NCI-H1105 (cell line): ENCODE measurements around the gene P2RY12.

Experiments
- DNase-seq: peaks from one replicate; lab custom pipeline; 2025; lab: John Stamatoyannopoulos, UW

Gene P2RY12

GRCh38 chr3:151346292-151346691 lies 38.3 kb downstream of the P2RY12 start:
- DNase-seq, result no peak

GRCh38 chr3:151345859-151346258 lies 38.7 kb downstream of the P2RY12 start:
- no peak for DNase-seq

GRCh38 chr3:151331696-151332095 lies 52.9 kb downstream of the P2RY12 start:
- DNase-seq, result no peak

GRCh38 chr3:151330899-151331298 lies 53.7 kb downstream of the P2RY12 start:
- DNase-seq, result no peak

GRCh38 chr3:151330379-151330778 lies 54.2 kb downstream of the P2RY12 start:
- no peak for DNase-seq

GRCh38 chr3:151329363-151329762 lies 55.2 kb downstream of the P2RY12 start, which contains the start of gene P2RY13:
Gene P2RY13, minus strand, starts transcription at chr3:151329549. Its CDS starts 21 bp downstream, at chr3:151329528.
- DNase-seq, result no peak

GRCh38 chr3:151328298-151328995 lies 56.1 kb downstream of the P2RY12 start:
- no peak for DNase-seq

- DNase-seq, result no peak
Measured at GRCh38 chr3:151327571-151328198, 56.9 kb downstream of the P2RY12 start.

GRCh38 chr3:151322511-151322910 lies 62.0 kb downstream of the P2RY12 start:
- no peak for DNase-seq

GRCh38 chr3:151321526-151321925 lies 63.0 kb downstream of the P2RY12 start:
- DNase-seq, result no peak

- DNase-seq, result no peak
Measured at GRCh38 chr3:151320131-151320530, 64.4 kb downstream of the P2RY12 start.

- DNase-seq, result no peak
Measured at GRCh38 chr3:151319628-151320027, 64.9 kb downstream of the P2RY12 start.

GRCh38 chr3:151318991-151319390 lies 65.6 kb downstream of the P2RY12 start:
- no peak for DNase-seq

GRCh38 chr3:151318313-151318712 lies 66.2 kb downstream of the P2RY12 start:
- no peak for DNase-seq

GRCh38 chr3:151316267-151316991 lies 68.1 kb downstream of the P2RY12 start, which contains the start of gene GPR87:
Gene GPR87, minus strand, starts transcription at chr3:151316820. Its CDS starts 16,720 bp downstream, at chr3:151300100.
- no peak for DNase-seq

GRCh38 chr3:151315846-151316245 lies 68.7 kb downstream of the P2RY12 start:
- DNase-seq, result no peak

GRCh38 chr3:151315136-151315535 lies 69.4 kb downstream of the P2RY12 start:
- DNase-seq, result no peak

GRCh38 chr3:151314593-151314992 lies 70.0 kb downstream of the P2RY12 start:
- DNase-seq, result no peak

- DNase-seq, result no peak
Measured at GRCh38 chr3:151314137-151314536, 70.4 kb downstream of the P2RY12 start.

GRCh38 chr3:151312972-151313371 lies 71.6 kb downstream of the P2RY12 start:
- DNase-seq, result no peak

- no peak for DNase-seq
Measured at GRCh38 chr3:151309566-151309965, 75.0 kb downstream of the P2RY12 start.

GRCh38 chr3:151307583-151308488 lies 76.7 kb downstream of the P2RY12 start:
- DNase-seq, result no peak
